ENCODE results near the gene RPS6KA2.

- no peak for TF ChIP-seq CTCF (IDR thresholded peaks at IDR 0.05)
- no peak for TF ChIP-seq REST (IDR thresholded peaks at IDR 0.05; ENCODE audit: insufficient read depth in 1 of 2, low read depth in 2 of 2, low read length in 1 of 2)
- TF ChIP-seq POLR2AphosphoS5 (IDR thresholded peaks at IDR 0.05; ENCODE audit: low read depth, low read length) = no peak
- TF ChIP-seq SIN3A (IDR thresholded peaks at IDR 0.05; ENCODE audit: borderline replicate concordance, insufficient read depth, low read depth, low read length) = no peak
Measured at GRCh38 chr6:166412156-166412910, 214.7 kb downstream of the RPS6KA2 start.

Measured in Panc1 (cell line).